SW 1271 (cell line): Measurements from ENCODE around the gene FAM221A.
"Not testable (repeated sequence)": the region's sequence is repeated elsewhere in the genome, so short reads cannot be mapped to it uniquely, and the experiment has no call there.

Experiments
- DNase-seq, 2 experiments: peaks; one replicate each; lab custom pipeline; 2025; lab: John Stamatoyannopoulos, UW

FAM221A gene

GRCh38 chr7:23700046-23700445 is 20.0 kb downstream of the FAM221A start:
- no peak for DNase-seq

- no peak for DNase-seq
Observed at GRCh38 chr7:23709081-23709750, 29.2 kb downstream of the FAM221A start.

GRCh38 chr7:23710000-23710399 is 30.0 kb downstream of the FAM221A start, which contains the start of gene STK31:
TSS of gene STK31 (plus strand) at chr7:23710219. CDS start at chr7:23710286, 67 bp downstream.
- no peak for DNase-seq

- peak; percentile 23 to 73 for DNase-seq
Observed at GRCh38 chr7:23712368-23713284, 32.6 kb downstream of the FAM221A start.

- DNase-seq = peak; percentile 49 to 86
Observed at GRCh38 chr7:23713285-23714149, 33.5 kb downstream of the FAM221A start.

- no peak for DNase-seq
Observed at GRCh38 chr7:23714150-23714464, 34.1 kb downstream of the FAM221A start.

- DNase-seq = no peak
Observed at GRCh38 chr7:23714579-23714978, 34.6 kb downstream of the FAM221A start.

- DNase-seq = no peak
Observed at GRCh38 chr7:23715099-23715498, 35.1 kb downstream of the FAM221A start.

- DNase-seq = no peak
Observed at GRCh38 chr7:23717788-23718187, 37.8 kb downstream of the FAM221A start.

- no peak for DNase-seq
Observed at GRCh38 chr7:23721456-23721855, 41.5 kb downstream of the FAM221A start.

- not testable (repeated sequence) for DNase-seq
Observed at GRCh38 chr7:23722587-23723216, 42.7 kb downstream of the FAM221A start.

GRCh38 chr7:23724113-23724512 is 44.1 kb downstream of the FAM221A start:
- not testable (repeated sequence) for DNase-seq

- no peak for DNase-seq
Observed at GRCh38 chr7:23742051-23742450, 62.1 kb downstream of the FAM221A start.

GRCh38 chr7:23743226-23743625 is 63.2 kb downstream of the FAM221A start:
- DNase-seq = no peak

GRCh38 chr7:23746629-23747028 is 66.6 kb downstream of the FAM221A start:
- no peak for DNase-seq

- DNase-seq = no peak
Observed at GRCh38 chr7:23751852-23752251, 71.9 kb downstream of the FAM221A start.
